DMS53 treated with DMSO at 0.1 percent for 48 hours (cell line): ENCODE data around the gene SPIN1.
"Not testable (repeated sequence)": the region's sequence is repeated elsewhere in the genome, so short reads cannot be mapped to it uniquely, and the experiment has no call there.

ENCODE experiments used
- DNase-seq: peaks from one replicate; lab custom pipeline; 2025; ENCODE audit not compliant: unreplicated experiment; lab: John Stamatoyannopoulos, UW

The SPIN1 gene

DNA sequence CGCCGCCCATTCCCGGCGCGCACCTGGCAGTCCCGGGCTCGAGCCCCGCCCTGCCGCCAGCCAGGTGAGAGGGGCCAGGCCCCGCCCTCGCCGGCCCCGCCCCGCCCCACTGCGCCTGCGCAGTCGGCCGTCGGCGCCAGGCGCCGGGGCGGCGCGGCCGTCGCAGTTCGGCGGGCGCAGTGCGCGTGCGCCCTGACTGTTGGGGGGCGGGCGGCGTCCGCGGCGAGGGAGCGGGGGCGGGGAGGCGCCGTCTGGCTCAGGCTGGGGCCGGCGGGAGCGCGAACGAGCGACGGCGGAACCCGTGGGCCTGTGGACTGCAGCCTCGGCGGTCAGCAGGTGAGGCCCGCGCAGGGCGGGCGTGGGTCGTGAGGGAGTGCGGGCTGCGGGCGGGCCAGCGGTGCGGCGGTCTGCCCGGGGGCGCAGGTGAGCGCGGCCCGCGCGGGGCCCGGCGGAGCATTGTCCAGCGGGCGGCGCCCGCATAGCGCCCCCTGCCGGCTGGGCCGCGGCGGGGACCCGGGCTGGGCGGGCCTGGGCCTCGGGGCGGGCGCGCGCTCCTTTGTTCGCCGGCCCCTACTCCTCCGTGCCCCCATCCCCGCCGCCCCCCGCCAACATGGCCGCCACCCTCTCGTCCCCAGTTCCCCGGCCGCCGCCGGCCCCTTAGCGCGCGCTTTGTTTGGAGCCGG, at the start of gene SPIN1:
Gene SPIN1, plus strand, starts transcription at position 242 of the 683 bp plus-strand sequence. CDS start 38,096 bp downstream, outside the sequence.
- no peak for DNase-seq

GRCh38 chr9:88339317-88339716, 48.9 kb upstream of the SPIN1 start:
- no peak for DNase-seq

- DNase-seq = no peak
Measured at GRCh38 chr9:88342246-88342645, 46.0 kb upstream of the SPIN1 start.

GRCh38 chr9:88344013-88344412, 44.2 kb upstream of the SPIN1 start:
- no peak for DNase-seq

DNA sequence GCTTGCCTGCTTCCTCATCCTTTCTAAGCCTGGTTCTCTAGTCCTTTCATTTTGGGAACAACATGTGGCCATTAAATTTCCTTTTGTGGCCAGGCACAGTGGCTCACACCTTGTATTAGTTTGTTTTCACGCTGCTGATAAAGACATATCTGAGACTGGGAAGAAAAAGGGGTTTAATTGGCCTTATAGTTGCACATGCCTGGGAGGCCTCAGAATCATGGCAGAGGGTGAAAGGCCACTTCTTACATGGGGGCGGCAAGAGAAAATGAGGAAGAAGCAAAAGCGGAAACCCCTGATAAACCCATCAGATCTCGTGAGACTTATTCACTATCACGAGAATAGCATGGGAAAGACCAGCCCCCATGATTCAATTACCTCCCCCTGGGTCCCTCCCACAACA, 37.9 kb upstream of the SPIN1 start:
- DNase-seq = not testable (repeated sequence)

DNA sequence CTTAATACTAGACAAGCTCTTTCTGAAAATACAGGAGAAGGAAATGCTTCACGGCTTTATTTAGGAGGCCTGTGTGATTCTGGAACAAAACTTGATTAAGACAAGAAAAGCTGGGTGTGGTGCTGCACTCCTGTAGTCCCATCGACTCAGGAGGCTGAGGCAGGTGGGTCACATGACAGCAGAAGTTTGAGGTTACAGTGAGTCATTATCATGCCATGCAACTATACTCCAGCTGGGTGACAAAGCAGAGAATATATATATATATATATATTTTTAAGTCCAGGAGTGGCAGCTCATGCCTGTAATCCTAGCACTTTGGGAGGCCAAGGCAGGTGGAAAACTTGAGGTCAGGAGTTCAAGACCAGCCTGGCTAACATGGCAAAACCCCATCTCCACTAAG, 33.1 kb upstream of the SPIN1 start:
- DNase-seq = no peak

GRCh38 chr9:88357250-88357649, 31.0 kb upstream of the SPIN1 start:
- not testable (repeated sequence) for DNase-seq

DNA sequence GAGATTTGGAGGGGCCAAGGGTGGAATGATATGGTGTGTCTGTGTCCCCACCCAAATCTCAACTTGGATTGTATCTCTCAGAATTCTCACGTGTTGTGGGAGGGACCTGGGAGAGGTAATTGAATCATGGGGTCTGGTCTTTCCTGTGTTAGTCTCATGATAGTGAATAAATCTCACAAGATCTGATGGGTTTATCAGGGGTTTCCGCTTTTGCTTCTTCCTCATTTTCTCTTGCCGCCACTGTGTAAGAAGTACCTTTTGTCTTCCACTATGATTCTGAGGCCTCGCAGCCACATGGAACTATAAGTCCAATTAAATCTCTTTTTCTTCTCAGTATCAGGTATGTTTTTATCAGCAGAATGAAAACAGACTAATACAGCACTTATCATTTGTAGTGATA, 29.5 kb upstream of the SPIN1 start:
- DNase-seq = no peak

DNA sequence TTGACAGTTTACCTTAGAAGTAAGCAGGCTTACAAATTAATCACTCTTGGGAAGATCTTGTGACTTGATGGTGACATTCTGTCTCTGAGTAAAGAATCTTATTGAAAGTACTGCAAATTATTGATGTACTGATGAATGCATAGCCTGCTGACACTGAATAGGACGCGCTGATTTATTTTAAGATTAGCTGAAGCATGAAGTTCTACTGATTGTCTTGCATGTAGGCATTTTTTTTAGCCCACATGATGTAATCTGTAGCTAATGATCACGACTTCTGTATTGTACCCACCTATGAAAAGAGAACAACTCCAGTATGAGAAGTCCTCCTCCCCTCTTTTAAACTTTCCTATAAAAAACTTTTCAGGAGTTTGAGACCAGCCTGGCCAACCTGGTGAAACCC, 28.3 kb upstream of the SPIN1 start:
- DNase-seq = no peak

DNA sequence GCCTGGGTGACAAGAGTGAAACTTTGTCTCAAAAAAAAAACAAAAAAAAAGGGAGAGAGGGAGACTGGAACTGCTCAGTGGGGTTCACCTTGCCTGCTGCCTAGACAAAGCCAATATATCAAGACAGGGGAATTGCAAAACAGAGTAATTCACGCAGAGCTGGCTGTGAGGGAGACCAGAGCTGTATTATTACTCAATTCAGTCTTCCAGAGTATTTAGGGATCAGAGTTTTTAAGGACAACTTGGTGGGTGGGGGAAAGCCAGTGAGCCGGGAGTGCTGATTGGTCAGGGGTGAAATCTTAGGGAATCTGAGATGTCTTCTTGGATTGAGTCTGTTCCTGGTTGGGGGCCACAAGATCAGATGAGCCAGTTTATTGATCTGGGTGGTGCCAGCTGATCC, 25.6 kb upstream of the SPIN1 start:
- no peak for DNase-seq

GRCh38 chr9:88363661-88364060, 24.6 kb upstream of the SPIN1 start:
- no peak for DNase-seq

GRCh38 chr9:88364706-88365105, 23.5 kb upstream of the SPIN1 start:
- no peak for DNase-seq

GRCh38 chr9:88370346-88370745, 17.9 kb upstream of the SPIN1 start:
- DNase-seq = no peak

GRCh38 chr9:88372103-88372654, 16.1 kb upstream of the SPIN1 start:
- no peak for DNase-seq

DNA sequence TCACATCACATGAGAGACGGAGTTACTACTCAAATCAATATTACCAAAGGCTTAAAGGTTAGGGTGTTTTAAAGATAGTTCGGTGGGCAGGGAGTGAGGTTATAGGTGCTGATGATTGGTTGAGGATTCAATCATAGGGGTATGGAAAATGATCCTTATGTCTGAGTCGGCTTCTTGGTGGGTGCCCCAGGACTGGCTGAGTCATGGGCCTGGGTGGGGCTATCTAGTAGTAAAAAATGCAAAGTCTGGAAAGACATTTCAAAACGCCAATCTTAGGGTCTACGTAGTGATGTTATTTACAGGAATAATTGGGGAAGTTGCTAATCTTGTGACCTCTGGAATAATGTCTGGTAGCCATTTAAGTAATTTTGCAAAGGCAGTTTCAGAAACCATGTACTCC, 15.2 kb upstream of the SPIN1 start:
- no peak for DNase-seq

GRCh38 chr9:88378317-88378716, 9.9 kb upstream of the SPIN1 start:
- no peak for DNase-seq

GRCh38 chr9:88379352-88379751, 8.9 kb upstream of the SPIN1 start:
- no peak for DNase-seq

GRCh38 chr9:88380118-88380517, 8.1 kb upstream of the SPIN1 start:
- no peak for DNase-seq

DNA sequence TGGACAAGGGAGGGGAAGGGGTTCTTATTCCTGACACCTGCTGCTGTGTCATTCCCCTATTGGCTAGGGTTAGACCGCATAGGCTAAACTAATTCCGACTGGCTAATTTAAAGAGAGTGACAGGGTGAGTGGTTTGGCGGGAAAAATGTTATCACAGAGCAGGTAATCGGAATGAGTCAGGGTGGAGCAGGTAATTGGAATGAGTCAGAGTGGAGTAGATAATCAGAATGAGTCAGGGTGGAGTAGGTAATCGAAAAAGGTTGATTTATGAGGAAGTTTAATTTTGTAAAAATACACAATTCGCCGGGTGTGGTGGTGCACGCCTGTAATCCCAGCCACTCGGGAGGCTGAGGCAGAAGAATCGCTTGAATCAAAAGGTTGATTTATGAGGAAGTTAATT, 6.9 kb upstream of the SPIN1 start:
- DNase-seq = not testable (repeated sequence)

DNA sequence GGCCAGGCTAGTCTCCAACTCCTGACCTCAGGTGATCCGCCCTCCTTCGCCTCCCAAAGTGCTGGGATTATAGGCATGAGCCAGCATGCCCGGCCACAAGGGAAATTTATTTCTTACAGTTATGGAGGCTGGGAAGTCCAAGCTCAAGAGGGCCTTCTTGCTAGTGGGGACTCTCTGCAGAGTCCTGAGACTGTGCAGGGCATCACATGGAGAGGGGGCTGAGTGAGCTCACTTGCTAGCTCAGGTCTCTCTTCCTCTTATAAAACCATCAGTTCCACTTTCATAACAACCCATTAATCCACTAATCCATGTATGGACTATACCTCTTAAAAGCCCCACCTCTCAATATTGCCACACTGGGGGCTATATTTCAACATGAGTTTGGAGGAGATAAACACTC, 5.1 kb upstream of the SPIN1 start:
- no peak for DNase-seq

DNA sequence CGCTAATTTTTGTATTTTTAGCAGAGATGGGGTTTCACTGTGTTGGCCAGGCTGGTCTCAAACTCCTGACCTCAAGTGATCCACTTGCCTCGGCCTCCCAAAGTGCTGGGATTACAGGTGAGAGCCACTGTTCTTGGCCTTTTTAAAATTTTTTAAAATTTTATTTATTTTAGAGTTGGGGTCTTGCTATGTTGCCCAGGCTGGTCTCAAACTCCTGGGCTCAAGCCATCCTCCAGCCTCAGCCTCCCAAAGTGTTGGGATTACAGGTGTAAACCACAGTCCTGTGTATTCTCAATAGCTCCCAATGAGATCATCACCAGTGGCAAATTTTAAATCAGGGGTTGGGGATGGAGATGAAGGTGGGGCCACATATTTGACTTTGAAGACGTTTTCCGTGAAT, 2.1 kb upstream of the SPIN1 start:
- DNase-seq = not testable (repeated sequence)

DNA sequence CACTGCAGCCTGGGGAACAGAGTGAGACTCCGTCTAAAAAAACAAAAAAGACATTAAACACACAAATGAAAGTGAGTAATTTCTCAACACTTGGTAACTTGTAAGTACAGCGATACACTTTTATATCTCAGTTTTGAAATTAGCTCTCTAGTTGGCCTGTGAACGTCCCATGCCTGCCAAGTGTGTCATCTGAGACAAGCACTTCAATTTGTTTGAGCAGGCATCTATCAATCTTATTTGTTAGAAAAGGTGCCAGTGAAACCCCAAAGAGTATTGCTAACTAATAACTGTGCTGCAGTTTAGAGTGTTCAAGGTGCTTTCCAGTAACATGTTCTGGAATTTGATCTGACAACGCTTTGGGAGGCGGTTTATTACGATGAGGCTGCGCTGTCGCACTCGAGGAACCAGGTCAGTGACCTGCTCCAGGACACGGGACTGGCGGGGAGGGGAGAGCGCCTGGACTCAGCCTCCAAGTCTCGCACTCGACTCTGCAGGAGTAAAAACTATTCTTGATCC, 1.1 kb upstream of the SPIN1 start:
- DNase-seq = no peak
